ENCODE measurements around the gene AGPAT2. TPM values are rescaled to one million over a fixed set of nuclear protein-coding genes. Genes with fewer than 3 reads are reported as not detected.
A peak's percentile ranks its signal among the peaks of the same experiment; 100 is the strongest.

Gene AGPAT2
- total RNA-seq, 1 experiment from 2014 or later: 77.9 TPM

GRCh38 chr9:136726118-136726517, 38.9 kb upstream of the AGPAT2 start:
- in situ Hi-C loops (cut with HindIII; ENCODE audit: low pct_unique_long_range_greater_than_20kb, low sequenced_read_pairs) (no loop called here), intact Hi-C loops (cut with micrococcal nuclease; ENCODE audit: unreplicated experiment) (no loop called here)
- H3K4me3 ChIP-seq (ENCODE audit: low read depth in 2 of 2, low read length in 2 of 2): peak overlapping the region; percentile 92 to 96
- ChIA-PET CTCF (no interaction called here), POLR2A (no interaction called here)
- H3K4me1 ChIP-seq (ENCODE audit: control insufficient read depth, insufficient read depth, low read length): peaks cover 37% of the 10 kb centered on the region
- TF ChIP-seq POLR2AphosphoS5 (IDR thresholded peaks at IDR 0.05; ENCODE audit: low read depth, low read length) (no peak), TCF7L2 (IDR thresholded peaks at IDR 0.05; ENCODE audit: low read depth, low read length) (no peak), CTCF (IDR thresholded peaks at IDR 0.05) (no peak), REST (IDR thresholded peaks at IDR 0.05; ENCODE audit: insufficient read depth in 1 of 2, low read depth in 2 of 2, low read length in 1 of 2) (no peak), SIN3A (IDR thresholded peaks at IDR 0.05; ENCODE audit: borderline replicate concordance, insufficient read depth, low read depth, low read length) (no peak)
- no peaks in the 10 kb centered on the region for H3K9me3 ChIP-seq (ENCODE audit: control insufficient read depth, insufficient read depth, low read depth, low read length)
- BruUV-seq (replicated peaks): no TSS peak
- peaks cover 14% of the 10 kb centered on the region for H3K36me3 ChIP-seq (ENCODE audit: control insufficient read depth, insufficient read depth, low read length)
- DNase-seq (ENCODE audit: low read depth, low spot score) (no peak), ATAC-seq (no peak)
- H3K27ac ChIP-seq (ENCODE audit: low read length): peak overlapping the region; percentile 93
- no peaks in the 10 kb centered on the region for H3K27me3 ChIP-seq (ENCODE audit: control insufficient read depth, insufficient read depth, low read length)

- intact Hi-C loops (cut with micrococcal nuclease; ENCODE audit: unreplicated experiment) (no loop called here), in situ Hi-C loops (cut with HindIII; ENCODE audit: low pct_unique_long_range_greater_than_20kb, low sequenced_read_pairs) (no loop called here)
- Histone ChIP-seq H3K36me3 (ENCODE audit: control insufficient read depth, insufficient read depth, low read length) (peaks cover 14% of the 10 kb centered on the region), H3K27me3 (ENCODE audit: control insufficient read depth, insufficient read depth, low read length) (no peaks in the 10 kb centered on the region), H3K27ac (ENCODE audit: low read length) (peak overlapping the region; percentile 93; the same call in 1 of the 2 replicates), H3K9me3 (ENCODE audit: control insufficient read depth, insufficient read depth, low read depth, low read length) (no peaks in the 10 kb centered on the region), H3K4me1 (ENCODE audit: control insufficient read depth, insufficient read depth, low read length) (peaks cover 37% of the 10 kb centered on the region), H3K4me3 (ENCODE audit: low read depth in 2 of 2, low read length in 2 of 2) (peak overlapping the region; percentile 92 to 96)
- ATAC-seq (no peak), DNase-seq (ENCODE audit: low read depth, low spot score) (no peak)
- ChIA-PET CTCF (no interaction called here), POLR2A (no interaction called here)
- no peak for TF ChIP-seq CTCF (IDR thresholded peaks at IDR 0.05)
- no peak for TF ChIP-seq POLR2AphosphoS5 (IDR thresholded peaks at IDR 0.05; ENCODE audit: low read depth, low read length)
- no peak for TF ChIP-seq REST (IDR thresholded peaks at IDR 0.05; ENCODE audit: insufficient read depth in 1 of 2, low read depth in 2 of 2, low read length in 1 of 2)
- no peak for TF ChIP-seq TCF7L2 (IDR thresholded peaks at IDR 0.05; ENCODE audit: low read depth, low read length)
- TF ChIP-seq SIN3A (IDR thresholded peaks at IDR 0.05; ENCODE audit: borderline replicate concordance, insufficient read depth, low read depth, low read length): no peak
- no TSS peak for BruUV-seq (replicated peaks)
These were observed 38.4 kb upstream of the AGPAT2 start for GRCh38 chr9:136725612-136726011.
